GM12878 (cell line): ENCODE measurements around the gene CAP2. TPM values are rescaled to one million over a fixed set of nuclear protein-coding genes. Genes with fewer than 3 reads are reported as not detected.

ENCODE experiments used
- BRCA1 ChIP-seq: IDR thresholded peaks from 2 replicates; pipeline ENCODE4 v1.6.1; 2011; ENCODE audit warnings: low read depth, low read length, improper control_type of control experiment
- CHD4 ChIP-seq: fragments of 200-600 bp; sonication (generic); IDR thresholded peaks from 2 replicates; pipeline ENCODE4 v1.6.1; 2016; ENCODE audit warnings: mild to moderate bottlenecking
- CTCF ChIP-seq, 3 experiments: IDR thresholded peaks in 2 of 3; conservative IDR thresholded peaks in 1 of 3; 2 replicates each; pipeline ENCODE4 v1.5.1; 2011; ENCODE audit warnings: low read depth in 3 of 3, low read length in 3 of 3, mild to moderate bottlenecking in 3 of 3, control low read depth in 2 of 3, moderate library complexity in 2 of 3, inconsistent platforms in 1 of 3, mixed read lengths in 1 of 3; ENCODE audit not compliant: control insufficient read depth in 2 of 3, insufficient read depth in 1 of 3; ENCODE audit errors: extremely low read depth in 1 of 3
- E4F1 ChIP-seq: fragments of 450-650 bp; IDR thresholded peaks from 2 replicates; pipeline ENCODE4 v1.6.1; 2018; ENCODE audit warnings: borderline replicate concordance, mild to moderate bottlenecking; ENCODE audit not compliant: partially characterized antibody
- ELK1 ChIP-seq: IDR thresholded peaks from 2 replicates; pipeline ENCODE4 v1.6.1; 2012; ENCODE audit warnings: low read depth, low read length, improper control_type of control experiment
- FOXM1 ChIP-seq: IDR thresholded peaks from 2 replicates; pipeline ENCODE4 v1.6.1; 2012; ENCODE audit warnings: low read depth, mild to moderate bottlenecking, inconsistent platforms, low read length, moderate library complexity
- KAT2A ChIP-seq: conservative IDR thresholded peaks from 2 replicates; pipeline ENCODE4 v1.6.1; 2011; ENCODE audit warnings: low read depth, low read length; ENCODE audit not compliant: control insufficient read depth
- KDM1A ChIP-seq: fragments of 200-600 bp; sonication (generic); IDR thresholded peaks from 2 replicates; pipeline ENCODE4 v1.6.1; 2016; ENCODE audit warnings: borderline replicate concordance
- MLLT1 ChIP-seq: fragments of 450-650 bp; IDR thresholded peaks from 2 replicates; pipeline ENCODE4 v1.6.1; 2016; ENCODE audit warnings: mild to moderate bottlenecking
- MTA2 ChIP-seq: fragments of 450-650 bp; IDR thresholded peaks from 2 replicates; pipeline ENCODE4 v1.6.1; 2016; ENCODE audit warnings: low read depth, mild to moderate bottlenecking, moderate library complexity
- NFXL1 ChIP-seq: fragments of 450-650 bp; IDR thresholded peaks from 2 replicates; pipeline ENCODE4 v1.6.1; 2017; ENCODE audit warnings: antibody characterized with exemption, mild to moderate bottlenecking, borderline replicate concordance
- POLR2AphosphoS2 ChIP-seq: IDR thresholded peaks from 2 replicates; pipeline ENCODE4 v1.6.1; 2011; ENCODE audit warnings: low read depth, mild to moderate bottlenecking, low read length, improper control_type of control experiment, moderate library complexity
- RAD21 ChIP-seq: IDR thresholded peaks from 2 replicates; pipeline ENCODE4 v1.6.1; 2011; ENCODE audit warnings: mild to moderate bottlenecking, low read depth, low read length, moderate library complexity; ENCODE audit not compliant: insufficient read depth
- RUNX3 ChIP-seq: IDR thresholded peaks from 2 replicates; pipeline ENCODE4 v1.6.1; 2012; ENCODE audit warnings: low read length, inconsistent platforms
- SKIL ChIP-seq: fragments of 450-650 bp; IDR thresholded peaks from 2 replicates; pipeline ENCODE4 v1.6.1; 2017; ENCODE audit warnings: mild to moderate bottlenecking, low read depth, inconsistent platforms; ENCODE audit not compliant: poor library complexity, severe bottlenecking
- SMC3 ChIP-seq: IDR thresholded peaks from 2 replicates; pipeline ENCODE4 v1.6.1; 2011; ENCODE audit warnings: low read length, improper control_type of control experiment, borderline replicate concordance
- SREBF1 ChIP-seq: IDR thresholded peaks from 2 replicates; pipeline ENCODE4 v1.6.1; 2012; ENCODE audit warnings: mild to moderate bottlenecking, low read length
- polyA plus RNA-seq, 11 experiments: library from polyadenylated mRNA; depleted of rRNA in 4 of 11; unstranded in 6 of 11; stranded (reverse) in 5 of 11; fragments of >200 nt; fragmentation: Nextera tagmentation in 4 of 11; fragmentation: Illumina TruSeq in 1 of 11; extraction: Ambion mirVana in 4 of 11; extraction: Trizol in 1 of 11; gene quantifications; 1 replicate in 1 of 11; 2 replicates in 10 of 11; pipeline versions ENCODE4 v1.2.1 to v1.2.3, GENCODE V29; 2011 to 2016; ENCODE audit warnings: inconsistent platforms in 2 of 11, missing spikeins in 2 of 11, low read depth in 1 of 11
- total RNA-seq, 4 experiments: library from RNA; depleted of rRNA in 3 of 4; stranded (reverse); fragments of >200 nt in 3 of 4; fragmentation: Illumina TruSeq in 1 of 4; extraction: Trizol in 1 of 4; gene quantifications; 2 replicates each; pipeline versions ENCODE4 v1.2.1 to v1.2.3, GENCODE V29; 2013 to 2021

Gene CAP2
- total and polyA plus RNA-seq, 10 of the 15 experiments (the other 5 are each of a cell fraction or from before 2014, with no cell fraction given) = 0.10 to 2.0 (median 0.15) TPM; not detected in 7

GRCh38 chr6:17584241-17584803 lies 190.9 kb downstream of the CAP2 start (continued):
- no peak for TF ChIP-seq MLLT1
- no peak for TF ChIP-seq ELK1
- no peak for TF ChIP-seq RUNX3
- TF ChIP-seq BRCA1 = no peak
- TF ChIP-seq CHD4 = no peak
- peak; percentile 68; the same call in 1 of the 2 replicates for TF ChIP-seq SMC3
- TF ChIP-seq MTA2 = no peak
- no peak for TF ChIP-seq POLR2AphosphoS2
- no peak for TF ChIP-seq NFXL1
- TF ChIP-seq RAD21 = peak; percentile 68
- TF ChIP-seq CTCF (IDR thresholded peaks at IDR 0.05 in 2 of 3, conservative IDR thresholded peaks at IDR 0.05 in 1 of 3; ENCODE audit: control insufficient read depth in 2 of 3, extremely low read depth in 1 of 3, insufficient read depth in 1 of 3, low read depth in 3 of 3, low read length in 3 of 3) = peak; percentile 14 to 58 (median 58); a peak in 5 of 6 replicates
- no peak for TF ChIP-seq KDM1A
- no peak for TF ChIP-seq E4F1
- TF ChIP-seq SREBF1 = no peak
- no peak for TF ChIP-seq FOXM1
- peak; percentile 79 for TF ChIP-seq SKIL
- TF ChIP-seq KAT2A = no peak
